Ishikawa (cell line): ENCODE measurements around the gene IPPK.

Source experiments
- CEBPB ChIP-seq: IDR thresholded peaks from 2 replicates; pipeline ENCODE4 v1.6.1; 2012
- CREB1 ChIP-seq: IDR thresholded peaks from 2 replicates; pipeline ENCODE4 v1.6.1; 2012; ENCODE audit warnings: low read depth
- EGR1 ChIP-seq: IDR thresholded peaks from 2 replicates; pipeline ENCODE4 v1.6.1; 2012
- EP300 ChIP-seq: IDR thresholded peaks from 2 replicates; pipeline ENCODE4 v1.6.1; 2012; ENCODE audit warnings: borderline replicate concordance
- FOXM1 ChIP-seq: IDR thresholded peaks from 2 replicates; pipeline ENCODE4 v1.6.1; 2012; ENCODE audit warnings: low read depth, borderline replicate concordance
- NFIC ChIP-seq: IDR thresholded peaks from 2 replicates; pipeline ENCODE4 v1.6.1; 2012
- RAD21 ChIP-seq: IDR thresholded peaks from 2 replicates; pipeline ENCODE4 v1.6.1; 2012; ENCODE audit warnings: low read depth
- TAF1 ChIP-seq: IDR thresholded peaks from 2 replicates; pipeline ENCODE4 v1.6.1; 2012; ENCODE audit warnings: low read depth, mild to moderate bottlenecking
- TCF12 ChIP-seq: IDR thresholded peaks from 2 replicates; pipeline ENCODE4 v1.6.1; 2012; ENCODE audit warnings: low read depth
- TEAD4 ChIP-seq: IDR thresholded peaks from 2 replicates; pipeline ENCODE4 v1.6.1; 2012
- YY1 ChIP-seq: IDR thresholded peaks from 2 replicates; pipeline ENCODE4 v1.6.1; 2012; ENCODE audit warnings: low read depth
- ZBTB7A ChIP-seq: IDR thresholded peaks from 2 replicates; pipeline ENCODE4 v1.6.1; 2012; ENCODE audit warnings: low read depth
- TF ChIP-seq, protein P1 (sequence below): IDR thresholded peaks from 2 replicates; pipeline ENCODE4 v1.6.1; 2012
- TF ChIP-seq, protein P2 (sequence below): IDR thresholded peaks from 2 replicates; pipeline ENCODE4 v1.6.1; 2012
- TF ChIP-seq, protein P3 (sequence below): IDR thresholded peaks from 2 replicates; pipeline ENCODE4 v1.6.1; 2012; ENCODE audit warnings: low read depth, mild to moderate bottlenecking

Gene IPPK

DNA sequence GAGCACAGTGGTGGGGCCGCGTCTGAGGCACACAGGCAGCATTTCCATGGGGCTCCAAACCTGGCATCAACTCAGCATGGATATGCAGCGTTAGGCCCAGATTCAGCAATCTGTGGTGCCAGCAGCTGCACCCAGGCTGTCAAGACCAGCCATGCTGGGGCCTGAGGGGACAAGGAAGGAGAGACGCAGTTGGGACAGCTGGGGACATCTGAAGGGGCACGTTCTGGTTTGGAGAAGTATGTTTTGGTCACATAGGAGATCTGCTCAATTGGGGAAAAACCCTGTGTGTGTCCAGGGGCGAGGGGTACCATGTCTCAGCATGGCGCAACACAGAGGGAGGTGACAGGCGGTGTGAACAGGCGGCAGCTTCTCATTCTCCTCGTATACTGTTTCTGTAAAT, 67.5 kb downstream of the IPPK start:
- TF ChIP-seq, protein P1, sequence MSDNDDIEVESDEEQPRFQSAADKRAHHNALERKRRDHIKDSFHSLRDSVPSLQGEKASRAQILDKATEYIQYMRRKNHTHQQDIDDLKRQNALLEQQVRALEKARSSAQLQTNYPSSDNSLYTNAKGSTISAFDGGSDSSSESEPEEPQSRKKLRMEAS: no peak
- TF ChIP-seq CREB1: no peak
- TF ChIP-seq NFIC: no peak
- TF ChIP-seq CEBPB: no peak
- TF ChIP-seq RAD21: no peak
- TF ChIP-seq, protein P2, sequence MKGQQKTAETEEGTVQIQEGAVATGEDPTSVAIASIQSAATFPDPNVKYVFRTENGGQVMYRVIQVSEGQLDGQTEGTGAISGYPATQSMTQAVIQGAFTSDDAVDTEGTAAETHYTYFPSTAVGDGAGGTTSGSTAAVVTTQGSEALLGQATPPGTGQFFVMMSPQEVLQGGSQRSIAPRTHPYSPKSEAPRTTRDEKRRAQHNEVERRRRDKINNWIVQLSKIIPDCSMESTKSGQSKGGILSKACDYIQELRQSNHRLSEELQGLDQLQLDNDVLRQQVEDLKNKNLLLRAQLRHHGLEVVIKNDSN: no peak
- TF ChIP-seq FOXM1: no peak
- TF ChIP-seq, protein P3, sequence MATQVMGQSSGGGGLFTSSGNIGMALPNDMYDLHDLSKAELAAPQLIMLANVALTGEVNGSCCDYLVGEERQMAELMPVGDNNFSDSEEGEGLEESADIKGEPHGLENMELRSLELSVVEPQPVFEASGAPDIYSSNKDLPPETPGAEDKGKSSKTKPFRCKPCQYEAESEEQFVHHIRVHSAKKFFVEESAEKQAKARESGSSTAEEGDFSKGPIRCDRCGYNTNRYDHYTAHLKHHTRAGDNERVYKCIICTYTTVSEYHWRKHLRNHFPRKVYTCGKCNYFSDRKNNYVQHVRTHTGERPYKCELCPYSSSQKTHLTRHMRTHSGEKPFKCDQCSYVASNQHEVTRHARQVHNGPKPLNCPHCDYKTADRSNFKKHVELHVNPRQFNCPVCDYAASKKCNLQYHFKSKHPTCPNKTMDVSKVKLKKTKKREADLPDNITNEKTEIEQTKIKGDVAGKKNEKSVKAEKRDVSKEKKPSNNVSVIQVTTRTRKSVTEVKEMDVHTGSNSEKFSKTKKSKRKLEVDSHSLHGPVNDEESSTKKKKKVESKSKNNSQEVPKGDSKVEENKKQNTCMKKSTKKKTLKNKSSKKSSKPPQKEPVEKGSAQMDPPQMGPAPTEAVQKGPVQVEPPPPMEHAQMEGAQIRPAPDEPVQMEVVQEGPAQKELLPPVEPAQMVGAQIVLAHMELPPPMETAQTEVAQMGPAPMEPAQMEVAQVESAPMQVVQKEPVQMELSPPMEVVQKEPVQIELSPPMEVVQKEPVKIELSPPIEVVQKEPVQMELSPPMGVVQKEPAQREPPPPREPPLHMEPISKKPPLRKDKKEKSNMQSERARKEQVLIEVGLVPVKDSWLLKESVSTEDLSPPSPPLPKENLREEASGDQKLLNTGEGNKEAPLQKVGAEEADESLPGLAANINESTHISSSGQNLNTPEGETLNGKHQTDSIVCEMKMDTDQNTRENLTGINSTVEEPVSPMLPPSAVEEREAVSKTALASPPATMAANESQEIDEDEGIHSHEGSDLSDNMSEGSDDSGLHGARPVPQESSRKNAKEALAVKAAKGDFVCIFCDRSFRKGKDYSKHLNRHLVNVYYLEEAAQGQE: no peak
- no peak for TF ChIP-seq EP300
- no peak for TF ChIP-seq YY1
- TF ChIP-seq TAF1: no peak
- TF ChIP-seq TEAD4: no peak
- no peak for TF ChIP-seq ZBTB7A
- TF ChIP-seq EGR1: no peak
- no peak for TF ChIP-seq TCF12

DNA sequence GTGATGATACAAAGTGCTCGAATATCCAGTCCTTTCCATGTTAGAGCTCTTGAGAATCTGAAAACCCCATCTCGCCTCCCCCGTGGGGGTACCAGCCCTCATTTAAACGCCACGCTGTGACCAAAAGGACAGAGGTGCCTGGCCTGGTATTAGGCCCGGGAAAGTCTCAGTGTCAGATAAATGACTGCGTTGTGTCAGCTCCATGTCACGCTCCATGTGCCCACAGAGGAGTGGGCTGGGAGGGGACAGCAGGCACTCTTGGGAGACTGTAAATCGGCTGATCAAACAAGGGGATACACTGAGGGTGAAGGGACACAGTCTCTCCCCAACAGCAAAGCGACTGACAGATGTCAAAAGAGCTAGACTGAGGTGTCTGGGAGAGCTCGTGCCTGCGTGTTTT, 68.5 kb downstream of the IPPK start:
- TF ChIP-seq TAF1 (no peak), TCF12 (no peak), CEBPB (no peak), CREB1 (no peak), EP300 (no peak), EGR1 (no peak), TEAD4 (no peak), FOXM1 (no peak), RAD21 (no peak), YY1 (no peak), ZBTB7A (no peak), NFIC (no peak)
- TF ChIP-seq, protein P1: no peak
- TF ChIP-seq, protein P3: no peak
- TF ChIP-seq, protein P2: no peak

DNA sequence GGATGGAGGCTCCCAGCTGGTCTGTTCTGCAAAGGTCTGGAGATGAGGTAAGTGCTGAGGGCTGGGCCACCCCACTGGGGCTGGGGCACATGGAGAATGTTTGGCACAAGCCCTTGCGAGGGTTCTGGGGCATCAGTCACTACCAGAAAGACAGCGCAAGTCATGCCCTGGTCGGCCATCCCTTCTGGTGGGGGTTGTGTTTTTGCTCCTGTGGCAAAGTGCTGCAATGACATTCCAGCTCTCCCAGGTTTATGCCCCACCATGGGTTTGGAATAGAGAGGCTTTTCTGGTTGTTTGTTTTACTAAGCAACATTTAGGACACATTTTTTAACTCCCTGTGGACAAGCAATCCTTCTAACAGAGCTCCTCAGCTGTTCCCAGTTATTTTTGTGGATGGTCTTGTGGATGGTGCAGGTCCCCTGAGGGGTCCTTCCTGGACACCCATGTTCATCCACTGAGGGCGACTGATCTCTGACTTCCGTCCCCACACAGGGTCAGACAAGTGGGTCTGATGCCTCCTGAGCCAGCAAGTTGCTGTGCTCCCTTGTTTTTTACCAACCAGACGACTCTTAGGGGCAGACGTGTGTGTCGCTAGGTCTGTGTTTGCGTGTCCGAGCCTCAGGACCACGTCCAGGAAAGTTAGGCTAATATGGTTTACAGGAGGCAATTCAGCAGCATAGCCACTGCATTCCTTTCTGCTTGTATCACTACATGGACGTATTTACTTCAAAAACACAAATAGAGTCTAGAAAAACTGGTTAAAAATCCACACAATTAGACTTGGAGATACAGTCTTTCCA, 69.3 kb downstream of the IPPK start:
- no peak for TF ChIP-seq EGR1
- no peak for TF ChIP-seq YY1

DNA sequence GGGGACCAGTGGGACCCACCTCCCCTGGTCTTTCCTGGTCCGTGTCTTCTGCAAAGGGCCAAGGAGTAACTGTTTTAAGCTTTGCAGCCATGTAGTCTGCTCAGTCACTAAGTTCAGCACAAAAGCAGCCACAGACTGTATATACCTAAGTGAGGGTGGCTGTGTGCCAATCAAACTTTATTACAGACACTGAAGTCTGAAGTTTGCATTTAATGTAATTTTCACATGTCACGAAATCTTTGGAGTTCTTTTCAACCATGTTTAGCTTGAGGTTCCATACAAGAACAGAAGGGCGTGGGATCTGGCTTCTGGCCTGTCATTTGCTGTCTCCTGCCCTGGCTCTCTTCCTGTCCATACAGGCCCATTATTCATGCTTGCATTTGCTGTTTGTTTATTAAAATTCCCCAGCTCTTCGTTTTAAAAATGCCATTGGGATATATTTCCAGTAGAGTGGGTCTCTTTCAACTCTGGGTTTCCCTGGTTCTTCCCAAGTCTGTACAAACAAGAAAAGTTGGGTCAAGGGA, 69.9 kb downstream of the IPPK start:
- TF ChIP-seq, protein P2: no peak
- TF ChIP-seq TCF12: no peak
- no peak for TF ChIP-seq CREB1
- TF ChIP-seq EP300: no peak
- no peak for TF ChIP-seq CEBPB
- no peak for TF ChIP-seq TEAD4
- no peak for TF ChIP-seq YY1
- no peak for TF ChIP-seq NFIC
- TF ChIP-seq FOXM1: no peak
- TF ChIP-seq, protein P3: no peak
- TF ChIP-seq, protein P1: no peak
- TF ChIP-seq EGR1: no peak
